HCT116 (cell line): ENCODE data around the gene MED25. TPM values are rescaled to one million over a fixed set of nuclear protein-coding genes. Genes with fewer than 3 reads are reported as not detected.

Experiments
- ATAC-seq: fragments of 200-7000 bp; cut with Tn5 transposase; 2 replicates; pipeline ENCODE4 v1.9.1; 2020; ENCODE audit warnings: mild to moderate bottlenecking, moderate library complexity
- BruUV-seq: library from RNA; stranded (reverse); fragments of 400-500 nt; replicated peaks from 2 replicates; lab custom pipeline; 2021; lab: Mats Ljungman, UMichigan
- CTCF ChIA-PET: fragments of 300-600 bp; sonication (Branson Sonifier 250); formaldehyde crosslinking; loops from one replicate; lab custom pipeline; 2021; ENCODE audit warnings: antibody characterized with exemption; lab: Charles Lee
- POLR2A ChIA-PET: fragments of 300-600, 350-600 bp; sonication (Branson Sonifier 250); formaldehyde crosslinking; loops from one replicate; lab custom pipeline; 2021; ENCODE audit warnings: antibody characterized with exemption; lab: Charles Lee
- RAD21 ChIA-PET, 2 experiments: fragments of 300-600 bp; sonication (Branson Sonifier 250); formaldehyde crosslinking; loops; one replicate each; lab custom pipeline; 2023; ENCODE audit warnings: low total read pairs in 2 of 2; ENCODE audit not compliant: uncharacterized antibody in 2 of 2, unreplicated experiment in 2 of 2, low non-redundant PET in 1 of 2; lab: Charles Lee
- DNase-seq: peaks from one replicate; pipeline ENCODE4 v3.0.0-alpha.2; 2010; ENCODE audit warnings: low read depth, low spot score
- H2AFZ ChIP-seq: fragments of 200-600 bp; shearing (Covaris generic), sonication (generic); 2 replicates; pipeline ENCODE4 v1.6.1; 2017; ENCODE audit warnings: low read depth, mixed run types, mixed read lengths, antibody characterized with exemption, low read length; ENCODE audit not compliant: poor library complexity, severe bottlenecking
- H3K27ac ChIP-seq: 2 replicates; pipeline ENCODE4 v1.5.1; 2012; ENCODE audit warnings: low read depth, low read length
- H3K27me3 ChIP-seq: fragments of 200-600 bp; sonication (generic); 2 replicates; pipeline ENCODE4 v1.6.1; 2016; ENCODE audit warnings: mixed run types, low read length, mixed read lengths; ENCODE audit not compliant: insufficient read depth
- H3K36me3 ChIP-seq, 2 experiments: fragments of 200-500 bp in 1 of 2; fragments of 200-600 bp in 1 of 2; sonication (Bioruptor generic) in 1 of 2; sonication (generic) in 1 of 2; 2 replicates each; pipeline versions ENCODE4 v1.5.1 to v1.6.1; 2014 to 2016; ENCODE audit warnings: low read length in 2 of 2, inconsistent platforms in 1 of 2, mixed read lengths in 1 of 2, mixed run types in 1 of 2; ENCODE audit not compliant: insufficient read depth in 2 of 2, control insufficient read depth in 1 of 2
- H3K4me1 ChIP-seq, 2 experiments: fragments of 200-600 bp in 1 of 2; sonication (generic) in 1 of 2; 2 replicates each; pipeline versions ENCODE4 v1.5.1 to v1.6.1; 2012 to 2017; ENCODE audit warnings: low read length in 2 of 2, inconsistent platforms in 1 of 2, mild to moderate bottlenecking in 1 of 2, mixed read lengths in 1 of 2, mixed run types in 1 of 2, moderate library complexity in 1 of 2; ENCODE audit not compliant: insufficient read depth in 2 of 2, control insufficient read depth in 1 of 2
- H3K4me2 ChIP-seq: fragments of 200-600 bp; sonication (generic); 2 replicates; pipeline ENCODE4 v1.6.1; 2017; ENCODE audit warnings: mixed run types, low read length, mixed read lengths
- H3K4me3 ChIP-seq, 2 experiments: fragments of 200-600 bp in 1 of 2; sonication (generic) in 1 of 2; replicated peaks in 1 of 2; 2 replicates each; pipeline ENCODE4 v1.5.1; 2011 to 2016; ENCODE audit warnings: low read length in 2 of 2, control low read depth in 1 of 2, low read depth in 1 of 2, mild to moderate bottlenecking in 1 of 2, mixed read lengths in 1 of 2, mixed run types in 1 of 2
- H3K79me2 ChIP-seq: fragments of 200-600 bp; sonication (generic); 2 replicates; pipeline ENCODE4 v1.6.1; 2017; ENCODE audit warnings: mild to moderate bottlenecking, mixed run types, low read length, moderate library complexity, mixed read lengths; ENCODE audit not compliant: insufficient read depth
- H3K9ac ChIP-seq: fragments of 200-600 bp; sonication (generic); 2 replicates; pipeline ENCODE4 v1.6.1; 2016; ENCODE audit warnings: low read length, mixed read lengths
- H3K9me2 ChIP-seq: fragments of 200-600 bp; sonication (generic), shearing (Covaris generic); 2 replicates; pipeline ENCODE4 v1.6.1; 2017; ENCODE audit warnings: mixed run types, mild to moderate bottlenecking, moderate library complexity; ENCODE audit not compliant: insufficient read depth
- H3K9me3 ChIP-seq, 2 experiments: fragments of 200-500 bp in 1 of 2; fragments of 200-600 bp in 1 of 2; sonication (Bioruptor generic) in 1 of 2; sonication (generic) in 1 of 2; 2 replicates each; pipeline ENCODE4 v1.6.1; 2014 to 2017; ENCODE audit warnings: low read length in 2 of 2, mixed read lengths in 2 of 2, inconsistent platforms in 1 of 2, low read depth in 1 of 2, mild to moderate bottlenecking in 1 of 2, mixed run types in 1 of 2, moderate library complexity in 1 of 2; ENCODE audit not compliant: control insufficient read depth in 1 of 2, insufficient read depth in 1 of 2
- H4K20me1 ChIP-seq: fragments of 200-600 bp; sonication (generic), shearing (Covaris generic); 2 replicates; pipeline ENCODE4 v1.6.1; 2017; ENCODE audit warnings: mixed run types, mild to moderate bottlenecking, moderate library complexity; ENCODE audit not compliant: insufficient read depth
- ELF1 ChIP-seq: IDR thresholded peaks from 2 replicates; pipeline ENCODE4 v1.6.1; 2012; ENCODE audit warnings: low read depth, borderline replicate concordance
- EZH2phosphoT487 ChIP-seq: fragments of 200-600 bp; IDR thresholded peaks from 2 replicates; pipeline ENCODE4 v1.6.1; 2018; ENCODE audit warnings: antibody characterized with exemption, borderline replicate concordance
- FOSL1 ChIP-seq: IDR thresholded peaks from 2 replicates; pipeline ENCODE4 v1.6.1; 2012; ENCODE audit warnings: low read depth
- JUND ChIP-seq: IDR thresholded peaks from 2 replicates; pipeline ENCODE4 v1.6.1; 2012
- POLR2AphosphoS5 ChIP-seq: IDR thresholded peaks from 2 replicates; pipeline ENCODE4 v1.6.1; 2011; ENCODE audit warnings: mild to moderate bottlenecking, low read depth, low read length, moderate library complexity
- RAD21 ChIP-seq: IDR thresholded peaks from 2 replicates; pipeline ENCODE4 v1.6.1; 2012; ENCODE audit warnings: low read depth, mild to moderate bottlenecking
- SIN3A ChIP-seq: IDR thresholded peaks from 2 replicates; pipeline ENCODE4 v1.6.1; 2012; ENCODE audit warnings: low read depth
- SRF ChIP-seq: IDR thresholded peaks from 2 replicates; pipeline ENCODE4 v1.6.1; 2012; ENCODE audit warnings: low read depth
- TCF7L2 ChIP-seq: IDR thresholded peaks from 2 replicates; pipeline ENCODE4 v1.7.0; 2011; ENCODE audit warnings: borderline replicate concordance, inconsistent platforms; ENCODE audit not compliant: insufficient read depth, insufficient read length; ENCODE audit errors: extremely low read depth
- YY1 ChIP-seq: IDR thresholded peaks from 2 replicates; pipeline ENCODE4 v1.6.1; 2011; ENCODE audit warnings: low read length, low read depth, moderate library complexity, mild to moderate bottlenecking; ENCODE audit not compliant: insufficient replicate concordance; ENCODE audit errors: extremely low read depth
- ZFX ChIP-seq: fragments of 450-650 bp; IDR thresholded peaks from 2 replicates; pipeline ENCODE4 v1.6.1; 2017
- ZNF274 ChIP-seq: fragments of 200-500 bp; sonication (Bioruptor generic); IDR thresholded peaks from 2 replicates; pipeline ENCODE4 v1.6.1; 2014; ENCODE audit warnings: mild to moderate bottlenecking, low read depth, low read length, inconsistent platforms
- intact Hi-C: fragments of 100-400 bp; cut with micrococcal nuclease; formaldehyde crosslinking; loops from 2 replicates; pipeline ENCODE4 v1.10.0; 2022
- total RNA-seq: library from RNA; stranded (reverse); gene quantifications from one replicate; pipeline ENCODE4 v1.2.1, GENCODE V29; 2021; ENCODE audit not compliant: unreplicated experiment
- TF ChIP-seq, protein P1 (sequence below): IDR thresholded peaks from 2 replicates; pipeline ENCODE4 v1.6.1; 2012
- TF ChIP-seq, protein P2 (sequence below), 3 experiments: fragments of 200-600 bp in 1 of 3; sonication (generic) in 1 of 3; IDR thresholded peaks in 2 of 3; conservative IDR thresholded peaks in 1 of 3; 2 replicates each; pipeline ENCODE4 v1.5.1; 2012 to 2017; ENCODE audit warnings: low read depth in 2 of 3, low read length in 2 of 3, antibody characterized with exemption in 1 of 3, borderline replicate concordance in 1 of 3, control low read depth in 1 of 3, mild to moderate bottlenecking in 1 of 3, mixed read lengths in 1 of 3, mixed run types in 1 of 3, moderate library complexity in 1 of 3; ENCODE audit not compliant: insufficient read depth in 1 of 3
- TF ChIP-seq, protein P3 (sequence below): IDR thresholded peaks from 2 replicates; pipeline ENCODE4 v1.6.1; 2012

MED25 gene
- total RNA-seq, 1 experiment from 2014 or later: 77.7 TPM

DNA sequence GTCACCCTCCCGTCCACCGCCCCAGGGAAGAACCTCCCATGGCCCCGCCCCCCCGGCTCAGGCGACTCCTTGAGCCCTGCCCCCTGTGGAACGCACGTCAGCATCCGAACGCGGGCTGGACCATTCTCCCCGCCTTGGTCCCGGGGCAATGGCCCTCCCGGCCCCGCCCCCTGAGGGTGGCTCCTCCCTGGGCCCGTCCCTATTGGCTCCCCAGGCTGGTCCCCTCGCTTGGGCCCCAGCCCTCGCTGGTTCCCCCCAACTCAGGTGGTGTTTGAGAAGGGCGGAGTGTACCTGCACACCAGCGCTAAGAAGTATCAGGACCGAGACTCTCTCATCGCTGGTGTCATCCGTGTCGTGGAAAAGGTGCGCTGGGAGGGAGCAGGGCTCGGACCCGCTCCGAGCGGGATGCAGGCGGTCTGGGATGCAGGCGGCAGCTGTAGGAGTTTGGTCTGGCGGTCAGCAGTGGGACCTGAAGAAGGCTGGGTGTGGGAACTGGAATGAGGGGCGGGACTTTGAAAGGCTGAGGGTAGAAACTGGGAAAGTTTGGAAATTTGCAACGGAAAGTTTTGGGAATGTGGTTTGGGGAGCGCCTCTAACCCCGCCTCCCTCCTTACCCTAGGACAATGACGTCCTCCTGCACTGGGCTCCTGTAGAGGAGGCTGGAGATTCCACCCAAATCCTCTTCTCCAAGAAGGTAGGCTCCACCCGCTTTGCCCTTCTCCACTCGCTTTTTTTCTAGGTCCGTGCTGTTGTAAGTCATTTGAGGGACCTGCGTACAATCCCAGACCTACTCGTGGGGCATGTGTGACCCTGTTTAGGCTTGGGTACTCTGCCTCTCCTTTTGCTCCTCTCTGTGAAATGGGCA, 60.0 kb downstream of the MED25 start:
- intact Hi-C loops: loop anchor here (1.0 kb wide), 1 partner anchor 9 kb away; no protein-coding TSS in a partner anchor
- Histone ChIP-seq H3K9ac (peak overlapping the region; percentile 93), H3K4me3 (peak overlapping the region; percentile 79 to 89), H3K79me2 (peaks cover 32% of the 10 kb centered on the region)
- TF ChIP-seq YY1 (peak; percentile 39), TCF7L2 (no peak), POLR2AphosphoS5 (peak; percentile 50; the same call in 1 of the 2 replicates)
- TF ChIP-seq, protein P1, sequence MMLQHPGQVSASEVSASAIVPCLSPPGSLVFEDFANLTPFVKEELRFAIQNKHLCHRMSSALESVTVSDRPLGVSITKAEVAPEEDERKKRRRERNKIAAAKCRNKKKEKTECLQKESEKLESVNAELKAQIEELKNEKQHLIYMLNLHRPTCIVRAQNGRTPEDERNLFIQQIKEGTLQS: no peak
- TF ChIP-seq, all 23 proteins: peak for 2
- H3K9me3 ChIP-seq: peaks cover 0 to 6% of the 10 kb centered on the region in 2 experiments; a peak in 1 of 4 replicates
- no peaks in the 10 kb centered on the region for H3K9me2 ChIP-seq
- H2AFZ ChIP-seq: no peak overlapping the region
- ATAC-seq (peak; percentile 81), DNase-seq (peak; percentile 93)
- peak overlapping the region; percentile 98 for H3K27ac ChIP-seq
- peaks cover 8 to 16% of the 10 kb centered on the region in 2 experiments for H3K36me3 ChIP-seq
- ChIA-PET POLR2A (interaction anchor here (1.6 kb wide), 1 partner anchor 9 kb away, joined by 5 read pairs; no protein-coding TSS in a partner anchor), CTCF (no interaction called here), RAD21 (no interaction called here)
- no TSS peak for BruUV-seq
- peaks cover 11 to 28% of the 10 kb centered on the region in 2 experiments for H3K4me1 ChIP-seq
- no peaks in the 10 kb centered on the region for H4K20me1 ChIP-seq
- H3K4me2 ChIP-seq: peak overlapping the region; percentile 99
- no peaks in the 10 kb centered on the region for H3K27me3 ChIP-seq

DNA sequence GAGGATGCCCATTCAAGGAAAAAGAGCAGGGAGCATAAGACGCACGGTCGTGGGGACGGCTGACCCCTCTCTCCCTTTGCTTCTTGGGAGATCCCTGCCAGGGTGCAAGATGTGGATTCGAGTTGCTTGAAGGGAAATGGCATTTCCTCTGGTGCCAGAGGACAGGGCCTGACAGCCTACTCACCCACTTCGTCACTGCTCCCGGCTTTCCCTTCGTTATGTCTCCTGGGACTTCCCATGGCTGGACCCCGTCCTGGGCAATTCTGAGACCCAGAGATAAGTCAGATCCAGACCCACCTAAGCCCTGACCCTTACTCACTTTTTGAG, 60.6 kb downstream of the MED25 start:
- intact Hi-C loops: no loop called here
- ChIA-PET CTCF (no interaction called here), RAD21 (no interaction called here), POLR2A (no interaction called here)
- H2AFZ ChIP-seq: no peak overlapping the region
- H3K9ac ChIP-seq: peak overlapping the region; percentile 93
- peaks cover 10 to 18% of the 10 kb centered on the region in 2 experiments for H3K36me3 ChIP-seq
- TSS peak; percentile 70 for BruUV-seq
- H3K4me1 ChIP-seq: peaks cover 11 to 28% of the 10 kb centered on the region in 2 experiments
- no peaks in the 10 kb centered on the region for H3K9me2 ChIP-seq
- peak overlapping the region; percentile 99 for H3K4me2 ChIP-seq
- peak overlapping the region; percentile 79 to 89 for H3K4me3 ChIP-seq
- DNase-seq (no peak), ATAC-seq (no peak)
- H3K27ac ChIP-seq: peak overlapping the region; percentile 98
- H4K20me1 ChIP-seq: no peaks in the 10 kb centered on the region
- H3K27me3 ChIP-seq: no peaks in the 10 kb centered on the region
- H3K9me3 ChIP-seq: peaks cover 0 to 6% of the 10 kb centered on the region in 2 experiments; a peak in 1 of 4 replicates
- peaks cover 32% of the 10 kb centered on the region for H3K79me2 ChIP-seq
- TF ChIP-seq EZH2phosphoT487: no peak
- TF ChIP-seq SIN3A: no peak
- TF ChIP-seq, protein P2, sequence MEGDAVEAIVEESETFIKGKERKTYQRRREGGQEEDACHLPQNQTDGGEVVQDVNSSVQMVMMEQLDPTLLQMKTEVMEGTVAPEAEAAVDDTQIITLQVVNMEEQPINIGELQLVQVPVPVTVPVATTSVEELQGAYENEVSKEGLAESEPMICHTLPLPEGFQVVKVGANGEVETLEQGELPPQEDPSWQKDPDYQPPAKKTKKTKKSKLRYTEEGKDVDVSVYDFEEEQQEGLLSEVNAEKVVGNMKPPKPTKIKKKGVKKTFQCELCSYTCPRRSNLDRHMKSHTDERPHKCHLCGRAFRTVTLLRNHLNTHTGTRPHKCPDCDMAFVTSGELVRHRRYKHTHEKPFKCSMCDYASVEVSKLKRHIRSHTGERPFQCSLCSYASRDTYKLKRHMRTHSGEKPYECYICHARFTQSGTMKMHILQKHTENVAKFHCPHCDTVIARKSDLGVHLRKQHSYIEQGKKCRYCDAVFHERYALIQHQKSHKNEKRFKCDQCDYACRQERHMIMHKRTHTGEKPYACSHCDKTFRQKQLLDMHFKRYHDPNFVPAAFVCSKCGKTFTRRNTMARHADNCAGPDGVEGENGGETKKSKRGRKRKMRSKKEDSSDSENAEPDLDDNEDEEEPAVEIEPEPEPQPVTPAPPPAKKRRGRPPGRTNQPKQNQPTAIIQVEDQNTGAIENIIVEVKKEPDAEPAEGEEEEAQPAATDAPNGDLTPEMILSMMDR (IDR thresholded peaks at IDR 0.05 in 2 of 3, conservative IDR thresholded peaks at IDR 0.05 in 1 of 3; ENCODE audit: borderline replicate concordance in 1 of 3, insufficient read depth in 1 of 3, low read depth in 2 of 3, low read length in 2 of 3): no peak
- no peak for TF ChIP-seq JUND
- TF ChIP-seq RAD21: no peak
- no peak for TF ChIP-seq ELF1
- TF ChIP-seq POLR2AphosphoS5: no peak
- no peak for TF ChIP-seq FOSL1
- TF ChIP-seq, protein P3, sequence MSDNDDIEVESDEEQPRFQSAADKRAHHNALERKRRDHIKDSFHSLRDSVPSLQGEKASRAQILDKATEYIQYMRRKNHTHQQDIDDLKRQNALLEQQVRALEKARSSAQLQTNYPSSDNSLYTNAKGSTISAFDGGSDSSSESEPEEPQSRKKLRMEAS: no peak
- TF ChIP-seq SRF: no peak
- TF ChIP-seq ZNF274: no peak
- TF ChIP-seq ZFX: no peak
